ENCODE measurements around the gene MAP3K2.

Gene MAP3K2

GRCh38 chr2:127382831-127383230 is 4.9 kb downstream of the MAP3K2 start:
- DNase-seq, result no peak
- TF ChIP-seq CTCF (IDR thresholded peaks at IDR 0.05; ENCODE audit: low read depth, low read length), result no peak
- Histone ChIP-seq H3K36me3 (no peaks in the 10 kb centered on the region), H3K4me3 (ENCODE audit: low read depth, low read length) (no peak overlapping the region), H3K4me1 (no peaks in the 10 kb centered on the region), H3K27me3 (no peaks in the 10 kb centered on the region), H3K9me3 (no peaks in the 10 kb centered on the region)

GRCh38 chr2:127381762-127382161 is 6.0 kb downstream of the MAP3K2 start:
- Histone ChIP-seq H3K4me1 (no peaks in the 10 kb centered on the region), H3K4me3 (ENCODE audit: low read depth, low read length) (no peak overlapping the region), H3K36me3 (no peaks in the 10 kb centered on the region), H3K27me3 (no peaks in the 10 kb centered on the region), H3K9me3 (no peaks in the 10 kb centered on the region)
- no peak for TF ChIP-seq CTCF (IDR thresholded peaks at IDR 0.05; ENCODE audit: low read depth, low read length)
- DNase-seq, result no peak

GRCh38 chr2:127379712-127380355 is 7.9 kb downstream of the MAP3K2 start:
- Histone ChIP-seq H3K4me1 (no peaks in the 10 kb centered on the region), H3K4me3 (ENCODE audit: low read depth, low read length) (no peak overlapping the region), H3K9me3 (no peaks in the 10 kb centered on the region), H3K27me3 (no peaks in the 10 kb centered on the region), H3K36me3 (no peaks in the 10 kb centered on the region)
- no peak for TF ChIP-seq CTCF (IDR thresholded peaks at IDR 0.05; ENCODE audit: low read depth, low read length)
- no peak for DNase-seq

GRCh38 chr2:127378720-127379119 is 9.1 kb downstream of the MAP3K2 start:
- Histone ChIP-seq H3K9me3 (no peaks in the 10 kb centered on the region), H3K4me1 (no peaks in the 10 kb centered on the region), H3K36me3 (no peaks in the 10 kb centered on the region), H3K27me3 (no peaks in the 10 kb centered on the region), H3K4me3 (ENCODE audit: low read depth, low read length) (no peak overlapping the region)
- no peak for DNase-seq
- TF ChIP-seq CTCF (IDR thresholded peaks at IDR 0.05; ENCODE audit: low read depth, low read length), result no peak

GRCh38 chr2:127377262-127377661 is 10.5 kb downstream of the MAP3K2 start:
- H3K36me3 ChIP-seq, result no peaks in the 10 kb centered on the region
- no peaks in the 10 kb centered on the region for H3K4me1 ChIP-seq
- TF ChIP-seq CTCF (IDR thresholded peaks at IDR 0.05; ENCODE audit: low read depth, low read length), result no peak
- no peaks in the 10 kb centered on the region for H3K9me3 ChIP-seq
- no peak overlapping the region for H3K4me3 ChIP-seq (ENCODE audit: low read depth, low read length)
- no peak for DNase-seq
- H3K27me3 ChIP-seq, result no peaks in the 10 kb centered on the region

GRCh38 chr2:127376257-127376656 is 11.5 kb downstream of the MAP3K2 start:
- no peaks in the 10 kb centered on the region for H3K27me3 ChIP-seq
- no peaks in the 10 kb centered on the region for H3K36me3 ChIP-seq
- H3K4me1 ChIP-seq, result no peaks in the 10 kb centered on the region
- no peak for TF ChIP-seq CTCF (IDR thresholded peaks at IDR 0.05; ENCODE audit: low read depth, low read length)
- no peak for DNase-seq
- H3K4me3 ChIP-seq (ENCODE audit: low read depth, low read length), result no peak overlapping the region
- H3K9me3 ChIP-seq, result no peaks in the 10 kb centered on the region

All from BE2C (cell line).